C4-2B (cell line): ENCODE data around the gene IFT81.
"Not testable (repeated sequence)": the region's sequence is repeated elsewhere in the genome, so short reads cannot be mapped to it uniquely, and the experiment has no call there.

Experiments used
- H3K27ac ChIP-seq: fragments of 450-650 bp; 2 replicates; pipeline ENCODE4 v1.5.1; 2017
- CTCF ChIP-seq: fragments of 450-650 bp; conservative IDR thresholded peaks from 2 replicates; pipeline ENCODE4 v1.5.1; 2017; ENCODE audit warnings: mild to moderate bottlenecking
- ZFX ChIP-seq: fragments of 450-650 bp; IDR thresholded peaks from 2 replicates; pipeline ENCODE4 v1.6.1; 2017

Gene IFT81

DNA sequence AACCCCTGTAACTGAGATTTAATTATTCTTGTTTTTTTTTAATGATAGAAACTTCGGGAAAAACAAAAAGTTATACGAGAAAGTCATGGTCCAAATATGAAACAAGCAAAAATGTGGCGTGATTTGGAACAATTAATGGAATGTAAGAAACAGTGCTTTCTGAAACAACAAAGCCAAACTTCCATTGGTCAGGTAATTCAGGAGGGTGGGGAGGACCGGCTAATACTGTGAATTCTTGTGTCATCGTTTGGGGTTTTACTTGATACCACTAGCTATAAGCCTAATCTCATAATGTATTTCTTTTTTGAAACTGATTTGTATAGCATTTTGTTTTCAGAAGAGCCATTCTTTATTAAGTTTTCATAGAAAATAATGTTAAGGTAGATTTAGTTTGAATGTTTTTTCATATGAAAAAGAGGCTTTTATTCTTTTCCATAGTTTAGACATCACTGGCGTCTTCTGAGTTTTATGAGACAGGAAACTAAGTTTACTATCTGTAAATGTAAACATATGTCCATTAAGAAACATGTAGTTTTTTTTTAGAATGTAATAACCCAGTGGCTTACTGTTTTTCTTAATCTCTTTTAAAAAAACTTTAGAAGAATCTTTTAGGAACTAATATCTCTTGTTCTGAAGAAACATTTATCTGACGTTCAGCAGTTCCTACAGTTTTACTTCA, 94.0 kb downstream of the IFT81 start:
- no peak overlapping the region for H3K27ac ChIP-seq
- TF ChIP-seq ZFX (no peak), CTCF (no peak)

DNA sequence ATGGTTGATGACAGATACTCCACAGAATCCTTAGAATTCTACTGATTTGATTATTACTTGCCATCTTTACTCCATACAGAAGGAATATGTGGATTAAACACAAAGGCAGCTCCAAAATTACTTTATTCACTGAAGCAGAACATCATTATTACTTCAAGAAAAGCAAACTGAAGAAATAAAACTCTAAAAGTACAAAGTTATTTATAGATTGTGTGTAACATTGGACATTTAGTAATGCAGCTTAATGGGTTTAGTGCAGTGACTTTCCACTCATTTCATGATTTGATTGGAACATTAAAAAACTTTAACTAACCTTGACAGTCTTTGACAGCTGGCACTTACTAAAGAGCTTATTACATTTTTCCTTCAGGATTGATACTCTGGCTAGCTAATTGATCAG, 97.9 kb downstream of the IFT81 start:
- no peak for TF ChIP-seq ZFX
- TF ChIP-seq CTCF = no peak
- no peak overlapping the region for H3K27ac ChIP-seq

DNA sequence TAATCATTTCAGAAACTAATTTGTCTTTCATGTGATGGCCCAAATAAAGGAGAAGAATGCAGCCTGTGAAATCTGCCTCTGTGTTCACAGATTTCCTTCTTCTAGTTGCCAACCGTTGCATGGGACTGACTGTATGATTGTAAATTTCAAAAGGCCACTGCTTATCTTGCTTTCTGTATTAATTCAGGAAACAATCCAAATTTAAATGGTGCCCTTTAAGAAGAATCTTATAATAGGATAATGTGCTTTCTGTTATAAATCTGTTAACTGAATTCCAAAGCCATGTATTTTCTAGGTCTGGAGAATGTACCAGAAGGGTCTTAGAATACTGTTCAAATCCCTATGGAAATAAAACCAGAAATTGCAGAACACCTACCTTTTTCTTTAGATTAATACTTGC, 98.3 kb downstream of the IFT81 start:
- no peak overlapping the region for H3K27ac ChIP-seq

DNA sequence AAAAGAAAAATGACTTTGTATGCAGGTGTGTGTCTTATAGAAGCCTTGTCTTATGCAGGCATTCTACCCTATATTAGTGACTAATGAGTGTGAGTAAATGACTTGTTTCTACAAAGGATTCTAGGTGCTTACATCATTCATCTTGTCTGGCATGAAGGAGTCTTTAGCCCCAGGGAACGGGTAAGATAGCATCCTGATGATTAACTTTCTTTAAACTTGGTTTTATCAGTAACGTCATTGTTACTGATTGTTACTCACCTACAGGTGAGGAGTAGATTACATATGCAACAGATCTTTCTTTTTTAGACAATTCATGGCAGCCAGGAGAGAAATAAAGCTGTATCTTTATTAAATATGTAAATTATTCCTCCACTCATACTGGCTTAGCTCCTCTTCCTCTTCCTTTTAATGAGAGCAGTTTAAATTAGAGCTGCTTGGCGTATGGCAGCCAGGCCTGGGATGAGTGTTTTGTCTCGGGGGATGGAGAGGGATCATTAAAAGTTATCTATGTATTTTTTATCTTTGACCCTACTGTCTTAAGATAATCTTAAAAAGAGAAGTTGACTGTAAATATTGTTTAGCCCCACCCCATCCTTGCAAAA, 99.7 kb downstream of the IFT81 start:
- no peak overlapping the region for H3K27ac ChIP-seq
- TF ChIP-seq ZFX = no peak
- TF ChIP-seq CTCF = no peak

More for the DNA sequence above, 98.3 kb downstream of the IFT81 start:
- TF ChIP-seq CTCF (no peak), ZFX (no peak)

- H3K27ac ChIP-seq = no peak overlapping the region
- peak; percentile 74 for TF ChIP-seq CTCF
- no peak for TF ChIP-seq ZFX
These were observed 100.5 kb downstream of the IFT81 start for GRCh38 chr12:110224379-110225304.

GRCh38 chr12:110227138-110227537, 103.0 kb downstream of the IFT81 start:
- H3K27ac ChIP-seq = no peak overlapping the region
- TF ChIP-seq ZFX = no peak
- no peak for TF ChIP-seq CTCF

- not testable (repeated sequence) for H3K27ac ChIP-seq
These were observed 104.2 kb downstream of the IFT81 start for GRCh38 chr12:110228348-110228747.
